Upper lobe of right lung (tissue), 1 donor: ENCODE results near the gene PRKN. TPM values are rescaled to one million over a fixed set of nuclear protein-coding genes. Genes with fewer than 3 reads are reported as not detected.

Experiments
- ATAC-seq: fragments of 200-7000 bp; cut with Tn5 transposase; one replicate; pipeline ENCODE4 v1.9.1; 2020; ENCODE audit warnings: mild to moderate bottlenecking, moderate library complexity
- DNase-seq: peaks from one replicate; pipeline ENCODE4 v3.0.0-alpha.2; 2020
- H3K27ac ChIP-seq: fragments of 200-600 bp; one replicate; pipeline ENCODE4 v1.8.0; 2022
- H3K27me3 ChIP-seq: fragments of 200-600 bp; one replicate; pipeline ENCODE4 v1.8.0; 2022; ENCODE audit warnings: mild to moderate bottlenecking
- H3K36me3 ChIP-seq: fragments of 200-600 bp; one replicate; pipeline ENCODE4 v1.8.0; 2022
- H3K4me1 ChIP-seq: fragments of 200-600 bp; one replicate; pipeline ENCODE4 v1.8.0; 2022
- H3K4me3 ChIP-seq: fragments of 200-600 bp; one replicate; pipeline ENCODE4 v1.8.0; 2022; ENCODE audit warnings: mild to moderate bottlenecking
- H3K9me3 ChIP-seq: fragments of 200-600 bp; one replicate; pipeline ENCODE4 v1.8.0; 2022
- CTCF ChIP-seq: fragments of 200-600 bp; IDR thresholded peaks from one replicate; pipeline ENCODE4 v1.8.0; 2022; ENCODE audit warnings: antibody characterized with exemption
- intact Hi-C: fragments of 100-400 bp; cut with DNase I; formaldehyde crosslinking; loops from one replicate; pipeline ENCODE4 v1.11.0; 2022
- total RNA-seq: library from RNA; stranded (reverse); fragmentation: NEBNext Ultra II Directional; extraction: Animal tissue kit (Norgen Biotek cat#: 25700); gene quantifications from one replicate; pipeline ENCODE4 v1.2.1, GENCODE V29; 2021
- donor health status: DM: no; HTN: yes; CAD: no; lungs with severe emphysema.

Gene PRKN
- total RNA-seq, 1 donor from 2014 or later: 2.7 TPM

DNA sequence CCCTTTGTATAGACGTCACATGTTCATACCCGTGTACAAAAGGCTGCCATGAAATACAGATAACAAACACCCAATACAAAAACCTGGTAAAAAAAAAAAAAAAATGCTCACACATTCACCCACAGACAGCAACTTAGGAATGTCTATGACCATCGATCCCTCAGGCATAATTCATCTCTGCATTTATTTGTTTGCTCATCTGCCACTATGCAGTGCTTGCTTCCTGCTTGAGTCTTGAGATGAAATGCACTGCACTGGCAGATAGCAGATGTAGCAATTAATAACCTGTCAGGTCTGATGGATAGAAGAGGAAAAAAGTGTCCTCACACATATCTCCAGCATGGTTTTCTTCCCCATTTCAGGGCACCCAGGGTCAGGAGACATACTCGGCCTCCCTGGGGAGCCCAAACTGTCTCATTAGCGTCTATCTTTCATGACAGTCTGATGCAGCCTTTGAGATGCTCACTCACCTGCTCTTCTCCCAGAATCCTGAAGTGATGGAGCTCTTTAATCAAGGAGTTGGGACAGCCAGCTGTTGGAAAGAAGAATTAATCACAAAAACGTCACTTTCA lies 1158.6 kb downstream of the PRKN start:
- ATAC-seq (no peak), DNase-seq (no peak)
- intact Hi-C loops: no loop called here
- Histone ChIP-seq H3K27me3 (no peaks in the 10 kb centered on the region), H3K9me3 (no peaks in the 10 kb centered on the region), H3K4me1 (no peaks in the 10 kb centered on the region), H3K36me3 (no peaks in the 10 kb centered on the region), H3K4me3 (no peak overlapping the region), H3K27ac (no peak overlapping the region)
- no peak for TF ChIP-seq CTCF

GRCh38 chr6:161564952-161565351 lies 1162.6 kb downstream of the PRKN start:
- intact Hi-C loops: no loop called here

DNA sequence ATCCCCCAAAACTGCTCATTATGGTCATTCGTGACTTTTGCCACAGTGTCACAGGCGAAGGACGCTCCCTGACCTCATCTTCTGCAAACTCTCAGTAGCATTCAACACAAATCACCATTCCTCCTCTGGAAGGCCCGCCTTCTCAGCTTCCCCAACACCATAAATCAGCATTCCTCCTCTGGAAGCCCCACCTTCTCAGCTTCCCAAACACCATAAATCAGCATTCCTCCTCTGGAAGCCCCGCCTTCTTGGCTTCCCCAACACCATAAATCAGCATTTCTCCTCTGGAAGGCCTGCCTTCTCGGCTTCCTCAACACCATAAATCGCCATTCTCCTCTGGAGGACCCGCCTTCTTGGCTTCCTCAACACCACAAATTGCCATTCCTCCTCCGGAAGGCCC lies 1165.7 kb downstream of the PRKN start:
- no peaks in the 10 kb centered on the region for H3K9me3 ChIP-seq
- TF ChIP-seq CTCF: no peak
- intact Hi-C loops: no loop called here
- H3K27me3 ChIP-seq: no peaks in the 10 kb centered on the region
- no peaks in the 10 kb centered on the region for H3K36me3 ChIP-seq
- ATAC-seq (no peak), DNase-seq (no peak)
- no peak overlapping the region for H3K27ac ChIP-seq
- no peaks in the 10 kb centered on the region for H3K4me1 ChIP-seq
- no peak overlapping the region for H3K4me3 ChIP-seq

More at GRCh38 chr6:161564952-161565351, 1162.6 kb downstream of the PRKN start:
- H3K4me1 ChIP-seq: no peaks in the 10 kb centered on the region
- no peaks in the 10 kb centered on the region for H3K36me3 ChIP-seq
- DNase-seq (no peak), ATAC-seq (no peak)
- H3K4me3 ChIP-seq: no peak overlapping the region
- H3K9me3 ChIP-seq: no peaks in the 10 kb centered on the region
- no peak for TF ChIP-seq CTCF
- no peaks in the 10 kb centered on the region for H3K27me3 ChIP-seq
- no peak overlapping the region for H3K27ac ChIP-seq

GRCh38 chr6:161557333-161558107 lies 1170.0 kb downstream of the PRKN start:
- Histone ChIP-seq H3K36me3 (no peaks in the 10 kb centered on the region), H3K4me1 (no peaks in the 10 kb centered on the region), H3K27me3 (no peaks in the 10 kb centered on the region), H3K27ac (no peak overlapping the region), H3K4me3 (no peak overlapping the region), H3K9me3 (peaks cover 10% of the 10 kb centered on the region)
- ATAC-seq (no peak), DNase-seq (no peak)
- TF ChIP-seq CTCF: no peak
- intact Hi-C loops: no loop called here

GRCh38 chr6:161554883-161555282 lies 1172.7 kb downstream of the PRKN start:
- no peak for TF ChIP-seq CTCF
- DNase-seq (no peak), ATAC-seq (no peak)
- no peaks in the 10 kb centered on the region for H3K27me3 ChIP-seq
- intact Hi-C loops: no loop called here
- H3K9me3 ChIP-seq: peaks cover 10% of the 10 kb centered on the region
- no peak overlapping the region for H3K27ac ChIP-seq
- H3K36me3 ChIP-seq: no peaks in the 10 kb centered on the region
- H3K4me3 ChIP-seq: no peak overlapping the region
- no peaks in the 10 kb centered on the region for H3K4me1 ChIP-seq
